Neutrophil (primary cell): ENCODE results near the gene PLD2.

ENCODE experiments used
- H3K27ac ChIP-seq: fragments of 200-600 bp; sonication (generic); 2 replicates; pipeline ENCODE4 v1.5.1; 2016; ENCODE audit warnings: mild to moderate bottlenecking, moderate library complexity
- H3K27me3 ChIP-seq: fragments of 200-600 bp; sonication (generic); 2 replicates; pipeline ENCODE4 v1.6.0; 2016; ENCODE audit warnings: mild to moderate bottlenecking
- H3K36me3 ChIP-seq: fragments of 200-600 bp; sonication (generic); 2 replicates; pipeline ENCODE4 v1.5.1; 2017
- H3K4me1 ChIP-seq, 2 experiments: fragments of 200-600 bp in 1 of 2; sonication (generic) in 1 of 2; 1 replicate in 1 of 2; 2 replicates in 1 of 2; pipeline versions ENCODE4 v1.5.1 to v1.6.1; 2013 to 2016; ENCODE audit warnings: low read depth in 1 of 2, low read length in 1 of 2, mild to moderate bottlenecking in 1 of 2, moderate library complexity in 1 of 2; ENCODE audit not compliant: control insufficient read depth in 1 of 2, insufficient read depth in 1 of 2
- H3K4me3 ChIP-seq, 2 experiments: fragments of 200-600 bp in 1 of 2; sonication (generic) in 1 of 2; 1 replicate in 1 of 2; 2 replicates in 1 of 2; pipeline ENCODE4 v1.5.1; 2013 to 2016; ENCODE audit warnings: low read depth in 1 of 2, low read length in 1 of 2, mild to moderate bottlenecking in 1 of 2, moderate library complexity in 1 of 2
- H3K9me3 ChIP-seq: fragments of 200-600 bp; sonication (generic); 2 replicates; pipeline ENCODE4 v1.5.1; 2016
- TF ChIP-seq, protein P1 (sequence below): fragments of 200-600 bp; sonication (generic); IDR thresholded peaks from 2 replicates; pipeline ENCODE4 v1.5.1; 2016; ENCODE audit warnings: antibody characterized with exemption

The PLD2 gene, protein sequence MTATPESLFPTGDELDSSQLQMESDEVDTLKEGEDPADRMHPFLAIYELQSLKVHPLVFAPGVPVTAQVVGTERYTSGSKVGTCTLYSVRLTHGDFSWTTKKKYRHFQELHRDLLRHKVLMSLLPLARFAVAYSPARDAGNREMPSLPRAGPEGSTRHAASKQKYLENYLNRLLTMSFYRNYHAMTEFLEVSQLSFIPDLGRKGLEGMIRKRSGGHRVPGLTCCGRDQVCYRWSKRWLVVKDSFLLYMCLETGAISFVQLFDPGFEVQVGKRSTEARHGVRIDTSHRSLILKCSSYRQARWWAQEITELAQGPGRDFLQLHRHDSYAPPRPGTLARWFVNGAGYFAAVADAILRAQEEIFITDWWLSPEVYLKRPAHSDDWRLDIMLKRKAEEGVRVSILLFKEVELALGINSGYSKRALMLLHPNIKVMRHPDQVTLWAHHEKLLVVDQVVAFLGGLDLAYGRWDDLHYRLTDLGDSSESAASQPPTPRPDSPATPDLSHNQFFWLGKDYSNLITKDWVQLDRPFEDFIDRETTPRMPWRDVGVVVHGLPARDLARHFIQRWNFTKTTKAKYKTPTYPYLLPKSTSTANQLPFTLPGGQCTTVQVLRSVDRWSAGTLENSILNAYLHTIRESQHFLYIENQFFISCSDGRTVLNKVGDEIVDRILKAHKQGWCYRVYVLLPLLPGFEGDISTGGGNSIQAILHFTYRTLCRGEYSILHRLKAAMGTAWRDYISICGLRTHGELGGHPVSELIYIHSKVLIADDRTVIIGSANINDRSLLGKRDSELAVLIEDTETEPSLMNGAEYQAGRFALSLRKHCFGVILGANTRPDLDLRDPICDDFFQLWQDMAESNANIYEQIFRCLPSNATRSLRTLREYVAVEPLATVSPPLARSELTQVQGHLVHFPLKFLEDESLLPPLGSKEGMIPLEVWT

DNA sequence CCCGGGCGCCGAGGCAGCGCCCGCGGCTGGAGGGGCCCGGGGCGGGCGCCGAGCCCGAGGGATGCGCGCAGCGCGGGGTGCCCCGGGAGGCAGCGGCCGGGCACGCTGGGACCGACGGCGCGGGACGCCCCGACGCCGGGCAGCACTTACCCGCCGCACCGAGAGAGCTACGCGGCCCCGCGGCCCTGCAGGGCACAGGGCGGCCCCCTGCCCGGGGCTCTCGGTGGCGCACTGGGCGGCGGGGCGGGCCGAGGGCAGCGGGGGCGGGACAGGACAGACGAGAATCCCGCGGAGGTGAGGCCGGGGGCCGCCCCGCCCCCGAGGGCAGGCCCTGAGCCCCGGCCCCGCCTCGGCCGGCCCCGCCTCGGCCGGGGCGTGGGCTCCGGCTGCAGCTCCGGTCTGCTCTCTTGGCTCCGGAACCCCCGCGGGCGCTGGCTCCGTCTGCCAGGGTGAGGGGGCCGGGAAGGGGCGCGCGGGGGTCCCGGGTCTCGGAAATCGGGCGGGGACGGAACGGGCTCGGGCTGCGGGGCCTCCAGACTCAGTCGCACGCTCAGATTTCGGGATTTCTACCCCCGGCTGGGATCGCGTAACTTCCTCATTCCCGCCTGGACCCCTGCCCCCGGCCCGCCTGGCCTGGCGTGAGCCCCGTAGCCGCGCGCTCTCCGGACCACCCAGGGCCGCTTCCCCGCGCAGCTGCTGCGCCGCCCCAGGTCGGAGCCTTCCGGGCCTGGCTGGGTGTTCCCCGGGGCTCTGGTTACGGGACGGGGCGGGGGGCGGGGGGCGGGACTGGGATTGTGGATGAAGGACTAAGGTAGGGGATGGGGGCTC, at the start of gene PLD2:
Gene PLD2, plus strand, starts transcription at position 376 of the 828 bp plus-strand sequence. CDS start 621 bp downstream, outside the sequence.
- Histone ChIP-seq H3K27ac (peak within 1 kb of the TSS; percentile 31), H3K4me1 (peaks cover 9 to 10% of the 10 kb centered on the region in 2 experiments), H3K27me3 (peaks cover 86% of the 10 kb centered on the region), H3K9me3 (no peaks in the 10 kb centered on the region), H3K4me3 (peak within 1 kb of the TSS; percentile 60 to 84), H3K36me3 (no peaks in the 10 kb centered on the region)
- TF ChIP-seq, protein P1, sequence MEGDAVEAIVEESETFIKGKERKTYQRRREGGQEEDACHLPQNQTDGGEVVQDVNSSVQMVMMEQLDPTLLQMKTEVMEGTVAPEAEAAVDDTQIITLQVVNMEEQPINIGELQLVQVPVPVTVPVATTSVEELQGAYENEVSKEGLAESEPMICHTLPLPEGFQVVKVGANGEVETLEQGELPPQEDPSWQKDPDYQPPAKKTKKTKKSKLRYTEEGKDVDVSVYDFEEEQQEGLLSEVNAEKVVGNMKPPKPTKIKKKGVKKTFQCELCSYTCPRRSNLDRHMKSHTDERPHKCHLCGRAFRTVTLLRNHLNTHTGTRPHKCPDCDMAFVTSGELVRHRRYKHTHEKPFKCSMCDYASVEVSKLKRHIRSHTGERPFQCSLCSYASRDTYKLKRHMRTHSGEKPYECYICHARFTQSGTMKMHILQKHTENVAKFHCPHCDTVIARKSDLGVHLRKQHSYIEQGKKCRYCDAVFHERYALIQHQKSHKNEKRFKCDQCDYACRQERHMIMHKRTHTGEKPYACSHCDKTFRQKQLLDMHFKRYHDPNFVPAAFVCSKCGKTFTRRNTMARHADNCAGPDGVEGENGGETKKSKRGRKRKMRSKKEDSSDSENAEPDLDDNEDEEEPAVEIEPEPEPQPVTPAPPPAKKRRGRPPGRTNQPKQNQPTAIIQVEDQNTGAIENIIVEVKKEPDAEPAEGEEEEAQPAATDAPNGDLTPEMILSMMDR, result peak; percentile 37

DNA sequence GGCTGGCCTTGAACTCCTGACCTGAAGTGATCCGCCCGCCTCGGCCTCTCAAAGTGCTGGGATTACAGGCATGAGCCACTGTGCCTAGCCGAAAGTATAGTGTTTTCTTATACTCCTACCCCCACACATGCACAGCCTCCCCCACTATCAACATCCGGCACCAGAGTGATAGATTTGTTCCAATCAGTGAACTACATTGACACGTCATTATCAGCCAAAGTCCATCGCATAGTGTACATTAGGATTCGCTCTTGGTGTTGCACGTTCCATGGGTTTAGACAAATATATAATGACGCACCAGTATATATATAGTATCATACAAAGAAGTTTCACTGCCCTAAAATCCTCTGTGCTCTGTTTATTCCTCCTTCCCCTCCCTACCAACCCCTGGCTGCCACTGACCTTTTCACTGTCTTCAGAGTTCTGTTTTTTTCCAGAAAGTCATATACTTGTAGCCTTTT, 47.1 kb upstream of the PLD2 start:
- Histone ChIP-seq H3K4me1 (peaks cover 9% of the 10 kb centered on the region in 2 experiments), H3K27me3 (peaks cover 44% of the 10 kb centered on the region)

DNA sequence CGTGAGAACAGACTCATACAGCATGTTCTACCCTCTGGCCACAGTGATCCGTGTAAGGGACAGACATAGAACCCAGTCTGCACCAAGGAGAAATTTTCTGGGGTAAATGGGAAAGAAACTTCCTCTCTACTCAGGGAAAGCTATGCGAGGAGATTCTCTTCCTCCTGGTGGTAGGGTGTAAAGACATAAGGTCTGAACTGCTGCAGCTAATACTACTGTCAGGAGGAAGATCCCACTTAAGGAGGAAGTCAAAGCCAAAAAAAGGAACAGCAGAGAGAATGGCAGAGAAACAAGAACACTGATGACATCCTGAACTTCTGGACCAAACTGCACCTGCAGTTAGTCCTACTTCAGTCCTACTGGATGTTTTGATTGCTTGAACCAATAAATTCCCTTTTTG, 42.4 kb upstream of the PLD2 start:
- H3K27ac ChIP-seq, result peak overlapping the region; percentile 77
- TF ChIP-seq, protein P1, result peak; percentile 50
- peaks cover 11% of the 10 kb centered on the region for H3K27me3 ChIP-seq
- no peaks in the 10 kb centered on the region for H3K9me3 ChIP-seq
- H3K4me1 ChIP-seq, result peaks cover 29 to 31% of the 10 kb centered on the region in 2 experiments
- H3K4me3 ChIP-seq, result no peak overlapping the region
- H3K36me3 ChIP-seq, result no peaks in the 10 kb centered on the region

More for the DNA sequence above, 47.1 kb upstream of the PLD2 start:
- Histone ChIP-seq H3K4me3 (no peak overlapping the region), H3K27ac (no peak overlapping the region), H3K9me3 (no peaks in the 10 kb centered on the region), H3K36me3 (no peaks in the 10 kb centered on the region)
- TF ChIP-seq, protein P1, result no peak

DNA sequence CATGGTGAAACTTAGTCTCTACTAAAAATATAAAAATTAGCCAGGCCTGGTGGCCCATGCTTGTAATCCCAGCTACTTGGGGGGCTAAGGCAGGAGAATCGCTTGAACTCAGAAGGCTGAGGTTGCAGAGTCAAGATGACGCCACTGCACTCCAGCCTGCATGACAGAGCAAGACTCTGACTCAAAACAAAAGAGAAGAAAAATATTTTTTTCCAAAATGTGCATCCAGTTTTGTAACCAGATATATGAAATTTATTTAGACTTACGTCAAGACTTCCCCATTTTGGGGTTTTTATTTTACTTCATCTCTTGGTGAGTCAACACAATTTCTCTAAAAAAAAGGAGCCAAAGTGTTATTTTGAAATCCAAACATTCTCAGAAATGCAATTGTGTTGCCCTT, 40.8 kb upstream of the PLD2 start:
- TF ChIP-seq, protein P1, result no peak
- H3K27me3 ChIP-seq, result peaks cover 4% of the 10 kb centered on the region

DNA sequence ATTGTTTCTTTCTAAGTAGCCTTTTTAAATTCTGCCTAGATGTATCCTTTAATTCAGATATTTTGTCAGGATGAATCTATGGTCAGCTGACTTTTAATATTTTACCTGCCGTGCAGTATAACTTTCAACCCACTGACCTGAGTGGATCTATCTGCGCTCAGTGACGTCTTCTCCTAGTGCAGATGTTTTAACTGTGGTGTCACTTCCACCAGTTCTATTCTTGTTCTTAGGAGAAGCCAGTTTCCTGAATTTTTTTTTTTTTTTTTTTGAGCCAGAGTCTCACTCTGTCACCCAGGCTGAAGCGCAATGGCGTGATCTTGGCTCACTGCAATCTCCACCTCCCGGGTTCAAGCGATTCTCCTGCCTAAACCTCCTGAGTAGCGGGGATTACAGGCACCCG, 40.2 kb upstream of the PLD2 start:
- Histone ChIP-seq H3K4me3 (no peak overlapping the region), H3K27me3 (peaks cover 5% of the 10 kb centered on the region), H3K9me3 (no peaks in the 10 kb centered on the region), H3K4me1 (peaks cover 29 to 31% of the 10 kb centered on the region in 2 experiments), H3K27ac (peak overlapping the region; percentile 77), H3K36me3 (no peaks in the 10 kb centered on the region)
- TF ChIP-seq, protein P1, result no peak

More for the DNA sequence above, 40.8 kb upstream of the PLD2 start:
- no peaks in the 10 kb centered on the region for H3K36me3 ChIP-seq
- peak overlapping the region; percentile 77 for H3K27ac ChIP-seq
- H3K4me1 ChIP-seq, result peaks cover 29 to 31% of the 10 kb centered on the region in 2 experiments
- H3K4me3 ChIP-seq, result no peak overlapping the region
- H3K9me3 ChIP-seq, result no peaks in the 10 kb centered on the region
